GM12801 (cell line): ENCODE measurements around the gene GON4L.

ENCODE experiments used
- TF ChIP-seq, protein P1 (sequence below): IDR thresholded peaks from one replicate; pipeline ENCODE4 v1.5.1; 2011; ENCODE audit warnings: control low read depth; ENCODE audit not compliant: insufficient read length; ENCODE audit errors: extremely low read depth

Gene GON4L

DNA sequence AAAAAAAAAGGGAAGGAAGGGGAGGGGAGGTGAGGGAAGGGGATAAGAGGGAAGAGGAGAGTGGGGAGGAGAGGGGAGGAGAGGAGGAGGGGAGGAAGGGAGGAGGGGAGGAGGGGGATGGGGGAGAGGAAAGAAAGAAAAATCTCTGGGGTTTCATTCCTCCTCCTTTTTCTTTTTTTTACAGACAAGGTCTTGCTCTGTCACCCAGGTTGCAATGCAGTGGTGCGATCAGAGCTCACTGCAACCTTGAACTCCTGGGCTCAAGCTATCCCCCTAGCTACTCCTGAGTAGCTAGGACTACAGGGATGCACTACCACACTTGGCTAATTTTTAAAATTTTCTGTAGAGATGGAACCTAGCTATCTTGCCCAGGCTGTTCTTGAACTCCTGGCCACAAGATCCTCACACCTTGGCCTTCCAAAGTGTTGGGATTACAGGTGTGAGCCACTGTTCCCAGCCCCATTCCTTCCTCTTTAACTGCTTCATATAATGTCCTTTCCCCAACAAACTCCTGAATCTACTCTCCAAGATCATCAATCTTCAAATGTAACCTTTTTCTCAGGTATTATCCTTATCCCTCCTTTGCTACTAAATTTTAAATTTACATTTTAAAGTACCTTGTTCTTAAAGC, 23.2 kb downstream of the GON4L start:
- TF ChIP-seq, protein P1, sequence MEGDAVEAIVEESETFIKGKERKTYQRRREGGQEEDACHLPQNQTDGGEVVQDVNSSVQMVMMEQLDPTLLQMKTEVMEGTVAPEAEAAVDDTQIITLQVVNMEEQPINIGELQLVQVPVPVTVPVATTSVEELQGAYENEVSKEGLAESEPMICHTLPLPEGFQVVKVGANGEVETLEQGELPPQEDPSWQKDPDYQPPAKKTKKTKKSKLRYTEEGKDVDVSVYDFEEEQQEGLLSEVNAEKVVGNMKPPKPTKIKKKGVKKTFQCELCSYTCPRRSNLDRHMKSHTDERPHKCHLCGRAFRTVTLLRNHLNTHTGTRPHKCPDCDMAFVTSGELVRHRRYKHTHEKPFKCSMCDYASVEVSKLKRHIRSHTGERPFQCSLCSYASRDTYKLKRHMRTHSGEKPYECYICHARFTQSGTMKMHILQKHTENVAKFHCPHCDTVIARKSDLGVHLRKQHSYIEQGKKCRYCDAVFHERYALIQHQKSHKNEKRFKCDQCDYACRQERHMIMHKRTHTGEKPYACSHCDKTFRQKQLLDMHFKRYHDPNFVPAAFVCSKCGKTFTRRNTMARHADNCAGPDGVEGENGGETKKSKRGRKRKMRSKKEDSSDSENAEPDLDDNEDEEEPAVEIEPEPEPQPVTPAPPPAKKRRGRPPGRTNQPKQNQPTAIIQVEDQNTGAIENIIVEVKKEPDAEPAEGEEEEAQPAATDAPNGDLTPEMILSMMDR: no peak

DNA sequence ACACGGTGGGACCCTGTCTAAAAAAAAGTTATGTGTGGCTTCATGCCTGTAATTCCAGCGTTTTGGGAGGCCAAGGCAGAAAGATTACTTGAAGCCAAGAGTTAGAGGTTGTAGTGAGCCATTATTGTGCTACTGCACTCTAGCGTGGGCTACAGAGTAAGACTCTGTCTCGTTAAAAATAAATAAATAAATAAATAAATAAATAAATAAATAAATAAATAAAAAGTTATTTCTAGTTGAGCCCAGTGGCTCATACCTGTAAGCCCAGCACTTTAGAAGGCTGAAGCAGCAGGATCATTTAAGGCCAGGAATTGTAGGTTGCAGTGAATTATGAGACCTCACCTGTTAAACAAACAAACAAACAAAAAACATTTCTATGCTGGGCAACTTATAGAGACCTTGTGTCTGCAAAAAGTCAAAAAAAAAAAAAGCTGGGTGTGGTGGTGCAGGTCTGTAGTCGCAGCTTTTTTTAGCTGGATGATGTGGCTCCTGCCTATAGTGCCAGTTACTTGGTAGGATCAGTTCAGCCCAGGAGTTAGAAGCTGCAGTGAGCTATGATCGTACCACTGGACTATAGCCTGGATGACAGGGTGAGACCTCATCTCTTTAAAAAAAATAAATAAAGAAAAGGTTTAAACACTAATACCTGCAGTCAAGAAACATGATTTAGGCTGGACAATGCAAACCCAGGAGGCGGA, 25.6 kb downstream of the GON4L start:
- TF ChIP-seq, protein P1: no peak

GRCh38 chr1:155827450-155827849, 29.6 kb downstream of the GON4L start:
- TF ChIP-seq, protein P1: no peak

GRCh38 chr1:155816351-155816750, 40.7 kb downstream of the GON4L start:
- TF ChIP-seq, protein P1: no peak

- TF ChIP-seq, protein P1: no peak
Measured at GRCh38 chr1:155813672-155814071, 43.3 kb downstream of the GON4L start.

DNA sequence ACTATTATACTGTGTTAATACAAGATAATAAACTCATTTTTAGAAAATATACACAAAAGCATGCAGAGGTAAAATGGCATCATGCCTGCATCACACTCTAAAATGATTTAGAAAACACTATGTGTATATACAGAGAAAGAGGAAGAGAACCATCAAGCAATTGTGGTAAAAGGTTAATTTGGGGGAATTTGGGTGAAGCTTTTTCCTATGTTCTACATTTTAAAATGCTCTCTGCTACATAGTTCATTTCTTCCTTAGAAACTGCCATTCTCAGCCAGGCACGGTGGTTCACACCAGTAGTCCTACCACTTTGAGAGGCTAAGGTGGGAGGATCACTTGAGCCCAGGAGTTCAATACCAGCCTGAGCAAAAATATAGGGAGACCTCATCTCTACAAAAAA, 44.1 kb downstream of the GON4L start:
- TF ChIP-seq, protein P1: no peak

GRCh38 chr1:155809088-155809487, 47.9 kb downstream of the GON4L start:
- TF ChIP-seq, protein P1: no peak
